HCT116 (cell line): ENCODE data around the gene NAP1L1. TPM values are rescaled to one million over a fixed set of nuclear protein-coding genes. Genes with fewer than 3 reads are reported as not detected.

Experiments used
- ATAC-seq: fragments of 200-7000 bp; cut with Tn5 transposase; 2 replicates; pipeline ENCODE4 v1.9.1; 2020; ENCODE audit warnings: mild to moderate bottlenecking, moderate library complexity
- BruUV-seq: library from RNA; stranded (reverse); fragments of 400-500 nt; replicated peaks from 2 replicates; lab custom pipeline; 2021; lab: Mats Ljungman, UMichigan
- CTCF ChIA-PET: fragments of 300-600 bp; sonication (Branson Sonifier 250); formaldehyde crosslinking; loops from one replicate; lab custom pipeline; 2021; ENCODE audit warnings: antibody characterized with exemption; lab: Charles Lee
- POLR2A ChIA-PET: fragments of 300-600, 350-600 bp; sonication (Branson Sonifier 250); formaldehyde crosslinking; loops from one replicate; lab custom pipeline; 2021; ENCODE audit warnings: antibody characterized with exemption; lab: Charles Lee
- RAD21 ChIA-PET, 2 experiments: fragments of 300-600 bp; sonication (Branson Sonifier 250); formaldehyde crosslinking; loops; one replicate each; lab custom pipeline; 2023; ENCODE audit warnings: low total read pairs in 2 of 2; ENCODE audit not compliant: uncharacterized antibody in 2 of 2, unreplicated experiment in 2 of 2, low non-redundant PET in 1 of 2; lab: Charles Lee
- DNase-seq: peaks from one replicate; pipeline ENCODE4 v3.0.0-alpha.2; 2010; ENCODE audit warnings: low read depth, low spot score
- H2AFZ ChIP-seq: fragments of 200-600 bp; shearing (Covaris generic), sonication (generic); 2 replicates; pipeline ENCODE4 v1.6.1; 2017; ENCODE audit warnings: low read depth, mixed run types, mixed read lengths, antibody characterized with exemption, low read length; ENCODE audit not compliant: poor library complexity, severe bottlenecking
- H3K27ac ChIP-seq: 2 replicates; pipeline ENCODE4 v1.5.1; 2012; ENCODE audit warnings: low read depth, low read length
- H3K27me3 ChIP-seq: fragments of 200-600 bp; sonication (generic); 2 replicates; pipeline ENCODE4 v1.6.1; 2016; ENCODE audit warnings: mixed run types, low read length, mixed read lengths; ENCODE audit not compliant: insufficient read depth
- H3K36me3 ChIP-seq, 2 experiments: fragments of 200-500 bp in 1 of 2; fragments of 200-600 bp in 1 of 2; sonication (Bioruptor generic) in 1 of 2; sonication (generic) in 1 of 2; 2 replicates each; pipeline versions ENCODE4 v1.5.1 to v1.6.1; 2014 to 2016; ENCODE audit warnings: low read length in 2 of 2, inconsistent platforms in 1 of 2, mixed read lengths in 1 of 2, mixed run types in 1 of 2; ENCODE audit not compliant: insufficient read depth in 2 of 2, control insufficient read depth in 1 of 2
- H3K4me1 ChIP-seq, 2 experiments: fragments of 200-600 bp in 1 of 2; sonication (generic) in 1 of 2; 2 replicates each; pipeline versions ENCODE4 v1.5.1 to v1.6.1; 2012 to 2017; ENCODE audit warnings: low read length in 2 of 2, inconsistent platforms in 1 of 2, mild to moderate bottlenecking in 1 of 2, mixed read lengths in 1 of 2, mixed run types in 1 of 2, moderate library complexity in 1 of 2; ENCODE audit not compliant: insufficient read depth in 2 of 2, control insufficient read depth in 1 of 2
- H3K4me2 ChIP-seq: fragments of 200-600 bp; sonication (generic); 2 replicates; pipeline ENCODE4 v1.6.1; 2017; ENCODE audit warnings: mixed run types, low read length, mixed read lengths
- H3K4me3 ChIP-seq, 2 experiments: fragments of 200-600 bp in 1 of 2; sonication (generic) in 1 of 2; replicated peaks in 1 of 2; 2 replicates each; pipeline ENCODE4 v1.5.1; 2011 to 2016; ENCODE audit warnings: low read length in 2 of 2, control low read depth in 1 of 2, low read depth in 1 of 2, mild to moderate bottlenecking in 1 of 2, mixed read lengths in 1 of 2, mixed run types in 1 of 2
- H3K79me2 ChIP-seq: fragments of 200-600 bp; sonication (generic); 2 replicates; pipeline ENCODE4 v1.6.1; 2017; ENCODE audit warnings: mild to moderate bottlenecking, mixed run types, low read length, moderate library complexity, mixed read lengths; ENCODE audit not compliant: insufficient read depth
- H3K9ac ChIP-seq: fragments of 200-600 bp; sonication (generic); 2 replicates; pipeline ENCODE4 v1.6.1; 2016; ENCODE audit warnings: low read length, mixed read lengths
- H3K9me2 ChIP-seq: fragments of 200-600 bp; sonication (generic), shearing (Covaris generic); 2 replicates; pipeline ENCODE4 v1.6.1; 2017; ENCODE audit warnings: mixed run types, mild to moderate bottlenecking, moderate library complexity; ENCODE audit not compliant: insufficient read depth
- H3K9me3 ChIP-seq, 2 experiments: fragments of 200-500 bp in 1 of 2; fragments of 200-600 bp in 1 of 2; sonication (Bioruptor generic) in 1 of 2; sonication (generic) in 1 of 2; 2 replicates each; pipeline ENCODE4 v1.6.1; 2014 to 2017; ENCODE audit warnings: low read length in 2 of 2, mixed read lengths in 2 of 2, inconsistent platforms in 1 of 2, low read depth in 1 of 2, mild to moderate bottlenecking in 1 of 2, mixed run types in 1 of 2, moderate library complexity in 1 of 2; ENCODE audit not compliant: control insufficient read depth in 1 of 2, insufficient read depth in 1 of 2
- H4K20me1 ChIP-seq: fragments of 200-600 bp; sonication (generic), shearing (Covaris generic); 2 replicates; pipeline ENCODE4 v1.6.1; 2017; ENCODE audit warnings: mixed run types, mild to moderate bottlenecking, moderate library complexity; ENCODE audit not compliant: insufficient read depth
- CBX3 ChIP-seq: IDR thresholded peaks from 2 replicates; pipeline ENCODE4 v1.6.1; 2012; ENCODE audit warnings: low read depth
- CEBPB ChIP-seq: IDR thresholded peaks from 2 replicates; pipeline ENCODE4 v1.6.1; 2012; ENCODE audit warnings: low read depth
- EZH2 ChIP-seq: fragments of 200-600 bp; sonication (generic); IDR thresholded peaks from 2 replicates; pipeline ENCODE4 v1.6.1; 2017; ENCODE audit warnings: antibody characterized with exemption, mixed run types
- EZH2phosphoT487 ChIP-seq: fragments of 200-600 bp; IDR thresholded peaks from 2 replicates; pipeline ENCODE4 v1.6.1; 2018; ENCODE audit warnings: antibody characterized with exemption, borderline replicate concordance
- FOSL1 ChIP-seq: IDR thresholded peaks from 2 replicates; pipeline ENCODE4 v1.6.1; 2012; ENCODE audit warnings: low read depth
- POLR2A ChIP-seq: IDR thresholded peaks from 2 replicates; pipeline ENCODE4 v1.7.0; 2011; ENCODE audit warnings: borderline replicate concordance; ENCODE audit not compliant: insufficient read depth, insufficient read length; ENCODE audit errors: extremely low read depth
- SP1 ChIP-seq: IDR thresholded peaks from 2 replicates; pipeline ENCODE4 v1.6.1; 2012; ENCODE audit warnings: low read depth
- SRF ChIP-seq: IDR thresholded peaks from 2 replicates; pipeline ENCODE4 v1.6.1; 2012; ENCODE audit warnings: low read depth
- TCF7L2 ChIP-seq: IDR thresholded peaks from 2 replicates; pipeline ENCODE4 v1.7.0; 2011; ENCODE audit warnings: borderline replicate concordance, inconsistent platforms; ENCODE audit not compliant: insufficient read depth, insufficient read length; ENCODE audit errors: extremely low read depth
- YY1 ChIP-seq: IDR thresholded peaks from 2 replicates; pipeline ENCODE4 v1.6.1; 2011; ENCODE audit warnings: low read length, low read depth, moderate library complexity, mild to moderate bottlenecking; ENCODE audit not compliant: insufficient replicate concordance; ENCODE audit errors: extremely low read depth
- ZFX ChIP-seq: fragments of 450-650 bp; IDR thresholded peaks from 2 replicates; pipeline ENCODE4 v1.6.1; 2017
- ZNF274 ChIP-seq: fragments of 200-500 bp; sonication (Bioruptor generic); IDR thresholded peaks from 2 replicates; pipeline ENCODE4 v1.6.1; 2014; ENCODE audit warnings: mild to moderate bottlenecking, low read depth, low read length, inconsistent platforms
- intact Hi-C: fragments of 100-400 bp; cut with micrococcal nuclease; formaldehyde crosslinking; loops from 2 replicates; pipeline ENCODE4 v1.10.0; 2022
- total RNA-seq: library from RNA; stranded (reverse); gene quantifications from one replicate; pipeline ENCODE4 v1.2.1, GENCODE V29; 2021; ENCODE audit not compliant: unreplicated experiment
- TF ChIP-seq, protein P1 (sequence below), 3 experiments: fragments of 200-600 bp in 1 of 3; sonication (generic) in 1 of 3; IDR thresholded peaks in 2 of 3; conservative IDR thresholded peaks in 1 of 3; 2 replicates each; pipeline ENCODE4 v1.5.1; 2012 to 2017; ENCODE audit warnings: low read depth in 2 of 3, low read length in 2 of 3, antibody characterized with exemption in 1 of 3, borderline replicate concordance in 1 of 3, control low read depth in 1 of 3, mild to moderate bottlenecking in 1 of 3, mixed read lengths in 1 of 3, mixed run types in 1 of 3, moderate library complexity in 1 of 3; ENCODE audit not compliant: insufficient read depth in 1 of 3
- TF ChIP-seq, protein P2 (sequence below): IDR thresholded peaks from 2 replicates; pipeline ENCODE4 v1.6.1; 2011; ENCODE audit warnings: mild to moderate bottlenecking, low read length, moderate library complexity; ENCODE audit not compliant: insufficient replicate concordance; ENCODE audit errors: extremely low read depth
- TF ChIP-seq, protein P3 (sequence below): IDR thresholded peaks from 2 replicates; pipeline ENCODE4 v1.6.1; 2012

The NAP1L1 gene
- total RNA-seq, 1 experiment from 2014 or later, result 531 TPM

GRCh38 chr12:76010732-76011458, 73.6 kb downstream of the NAP1L1 start:
- H3K4me2 ChIP-seq, result no peak overlapping the region
- H3K9ac ChIP-seq, result no peak overlapping the region
- no peaks in the 10 kb centered on the region for H3K27me3 ChIP-seq
- DNase-seq, result no peak
- intact Hi-C loops, result no loop called here
- H3K4me3 ChIP-seq, result no peak overlapping the region
- TF ChIP-seq FOSL1 (no peak), CBX3 (no peak), TCF7L2 (no peak), POLR2A (no peak), SP1 (no peak), ZNF274 (no peak), EZH2 (no peak), CEBPB (no peak), EZH2phosphoT487 (no peak), YY1 (no peak), SRF (no peak), ZFX (no peak)
- TF ChIP-seq, protein P1, sequence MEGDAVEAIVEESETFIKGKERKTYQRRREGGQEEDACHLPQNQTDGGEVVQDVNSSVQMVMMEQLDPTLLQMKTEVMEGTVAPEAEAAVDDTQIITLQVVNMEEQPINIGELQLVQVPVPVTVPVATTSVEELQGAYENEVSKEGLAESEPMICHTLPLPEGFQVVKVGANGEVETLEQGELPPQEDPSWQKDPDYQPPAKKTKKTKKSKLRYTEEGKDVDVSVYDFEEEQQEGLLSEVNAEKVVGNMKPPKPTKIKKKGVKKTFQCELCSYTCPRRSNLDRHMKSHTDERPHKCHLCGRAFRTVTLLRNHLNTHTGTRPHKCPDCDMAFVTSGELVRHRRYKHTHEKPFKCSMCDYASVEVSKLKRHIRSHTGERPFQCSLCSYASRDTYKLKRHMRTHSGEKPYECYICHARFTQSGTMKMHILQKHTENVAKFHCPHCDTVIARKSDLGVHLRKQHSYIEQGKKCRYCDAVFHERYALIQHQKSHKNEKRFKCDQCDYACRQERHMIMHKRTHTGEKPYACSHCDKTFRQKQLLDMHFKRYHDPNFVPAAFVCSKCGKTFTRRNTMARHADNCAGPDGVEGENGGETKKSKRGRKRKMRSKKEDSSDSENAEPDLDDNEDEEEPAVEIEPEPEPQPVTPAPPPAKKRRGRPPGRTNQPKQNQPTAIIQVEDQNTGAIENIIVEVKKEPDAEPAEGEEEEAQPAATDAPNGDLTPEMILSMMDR (IDR thresholded peaks at IDR 0.05 in 2 of 3, conservative IDR thresholded peaks at IDR 0.05 in 1 of 3; ENCODE audit: borderline replicate concordance in 1 of 3, insufficient read depth in 1 of 3, low read depth in 2 of 3, low read length in 2 of 3), result no peak
- TF ChIP-seq, protein P2, sequence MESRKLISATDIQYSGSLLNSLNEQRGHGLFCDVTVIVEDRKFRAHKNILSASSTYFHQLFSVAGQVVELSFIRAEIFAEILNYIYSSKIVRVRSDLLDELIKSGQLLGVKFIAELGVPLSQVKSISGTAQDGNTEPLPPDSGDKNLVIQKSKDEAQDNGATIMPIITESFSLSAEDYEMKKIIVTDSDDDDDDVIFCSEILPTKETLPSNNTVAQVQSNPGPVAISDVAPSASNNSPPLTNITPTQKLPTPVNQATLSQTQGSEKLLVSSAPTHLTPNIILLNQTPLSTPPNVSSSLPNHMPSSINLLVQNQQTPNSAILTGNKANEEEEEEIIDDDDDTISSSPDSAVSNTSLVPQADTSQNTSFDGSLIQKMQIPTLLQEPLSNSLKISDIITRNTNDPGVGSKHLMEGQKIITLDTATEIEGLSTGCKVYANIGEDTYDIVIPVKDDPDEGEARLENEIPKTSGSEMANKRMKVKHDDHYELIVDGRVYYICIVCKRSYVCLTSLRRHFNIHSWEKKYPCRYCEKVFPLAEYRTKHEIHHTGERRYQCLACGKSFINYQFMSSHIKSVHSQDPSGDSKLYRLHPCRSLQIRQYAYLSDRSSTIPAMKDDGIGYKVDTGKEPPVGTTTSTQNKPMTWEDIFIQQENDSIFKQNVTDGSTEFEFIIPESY, result no peak
- TF ChIP-seq, protein P3, sequence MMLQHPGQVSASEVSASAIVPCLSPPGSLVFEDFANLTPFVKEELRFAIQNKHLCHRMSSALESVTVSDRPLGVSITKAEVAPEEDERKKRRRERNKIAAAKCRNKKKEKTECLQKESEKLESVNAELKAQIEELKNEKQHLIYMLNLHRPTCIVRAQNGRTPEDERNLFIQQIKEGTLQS, result no peak
- TF ChIP-seq, all 23 proteins: peak for 0
- peaks cover 10 to 12% of the 10 kb centered on the region in 2 experiments; a peak in 3 of 4 replicates for H3K4me1 ChIP-seq
- ChIA-PET CTCF (no interaction called here), RAD21 (no interaction called here), POLR2A (no interaction called here)
- no peaks in the 10 kb centered on the region for H3K9me3 ChIP-seq
- H3K79me2 ChIP-seq, result no peaks in the 10 kb centered on the region
- H3K36me3 ChIP-seq, result no peaks in the 10 kb centered on the region
- H2AFZ ChIP-seq, result no peak overlapping the region
- H3K27ac ChIP-seq, result no peak overlapping the region
- no peaks in the 10 kb centered on the region for H4K20me1 ChIP-seq
- no peaks in the 10 kb centered on the region for H3K9me2 ChIP-seq
- no peak for ATAC-seq
- no TSS peak for BruUV-seq
